ENCODE measurements around the gene RASSF1.

RASSF1 gene

GRCh38 chr3:50302095-50303012 is 38.3 kb downstream of the RASSF1 start:
- H3K27ac ChIP-seq = peak overlapping the region; percentile 80
- H3K9me3 ChIP-seq (ENCODE audit: severe bottlenecking) = peaks cover 3% of the 10 kb centered on the region
- TF ChIP-seq, protein P1, sequence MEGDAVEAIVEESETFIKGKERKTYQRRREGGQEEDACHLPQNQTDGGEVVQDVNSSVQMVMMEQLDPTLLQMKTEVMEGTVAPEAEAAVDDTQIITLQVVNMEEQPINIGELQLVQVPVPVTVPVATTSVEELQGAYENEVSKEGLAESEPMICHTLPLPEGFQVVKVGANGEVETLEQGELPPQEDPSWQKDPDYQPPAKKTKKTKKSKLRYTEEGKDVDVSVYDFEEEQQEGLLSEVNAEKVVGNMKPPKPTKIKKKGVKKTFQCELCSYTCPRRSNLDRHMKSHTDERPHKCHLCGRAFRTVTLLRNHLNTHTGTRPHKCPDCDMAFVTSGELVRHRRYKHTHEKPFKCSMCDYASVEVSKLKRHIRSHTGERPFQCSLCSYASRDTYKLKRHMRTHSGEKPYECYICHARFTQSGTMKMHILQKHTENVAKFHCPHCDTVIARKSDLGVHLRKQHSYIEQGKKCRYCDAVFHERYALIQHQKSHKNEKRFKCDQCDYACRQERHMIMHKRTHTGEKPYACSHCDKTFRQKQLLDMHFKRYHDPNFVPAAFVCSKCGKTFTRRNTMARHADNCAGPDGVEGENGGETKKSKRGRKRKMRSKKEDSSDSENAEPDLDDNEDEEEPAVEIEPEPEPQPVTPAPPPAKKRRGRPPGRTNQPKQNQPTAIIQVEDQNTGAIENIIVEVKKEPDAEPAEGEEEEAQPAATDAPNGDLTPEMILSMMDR (IDR thresholded peaks at IDR 0.05; ENCODE audit: low read depth, low read length) = no peak
- H3K4me3 ChIP-seq (ENCODE audit: low read depth, low read length) = 0 out of 2 replicates have a peak overlapping the region, but pooled peaks have one; percentile 35
- no peak for DNase-seq
- H3K36me3 ChIP-seq = no peaks in the 10 kb centered on the region
- no peaks in the 10 kb centered on the region for H3K27me3 ChIP-seq (ENCODE audit: insufficient read depth, low read depth, severe bottlenecking)

- Histone ChIP-seq H3K27ac (no peak overlapping the region), H3K4me3 (ENCODE audit: low read depth, low read length) (no peak overlapping the region), H3K27me3 (ENCODE audit: insufficient read depth, low read depth, severe bottlenecking) (no peaks in the 10 kb centered on the region)
Measured at GRCh38 chr3:50300681-50301254, 39.9 kb downstream of the RASSF1 start.

GRCh38 chr3:50299929-50300680 is 40.5 kb downstream of the RASSF1 start:
- TF ChIP-seq, protein P1 (IDR thresholded peaks at IDR 0.05; ENCODE audit: low read depth, low read length) = no peak
- Histone ChIP-seq H3K27ac (peak overlapping the region; percentile 73), H3K4me3 (ENCODE audit: low read depth, low read length) (peak overlapping the region; percentile 86), H3K27me3 (ENCODE audit: insufficient read depth, low read depth, severe bottlenecking) (no peaks in the 10 kb centered on the region), H3K9me3 (ENCODE audit: severe bottlenecking) (no peaks in the 10 kb centered on the region), H3K36me3 (no peaks in the 10 kb centered on the region)
- no peak for DNase-seq

More at GRCh38 chr3:50300681-50301254, 39.9 kb downstream of the RASSF1 start:
- Histone ChIP-seq H3K36me3 (no peaks in the 10 kb centered on the region), H3K9me3 (ENCODE audit: severe bottlenecking) (no peaks in the 10 kb centered on the region)
- TF ChIP-seq, protein P1 (IDR thresholded peaks at IDR 0.05; ENCODE audit: low read depth, low read length) = no peak
- no peak for DNase-seq

- peak overlapping the region; percentile 73 for H3K27ac ChIP-seq
- no peaks in the 10 kb centered on the region for H3K27me3 ChIP-seq (ENCODE audit: insufficient read depth, low read depth, severe bottlenecking)
- H3K4me3 ChIP-seq (ENCODE audit: low read depth, low read length) = peak overlapping the region; percentile 86
- H3K9me3 ChIP-seq (ENCODE audit: severe bottlenecking) = no peaks in the 10 kb centered on the region
- TF ChIP-seq, protein P1 (IDR thresholded peaks at IDR 0.05; ENCODE audit: low read depth, low read length) = no peak
- DNase-seq = no peak
- H3K36me3 ChIP-seq = no peaks in the 10 kb centered on the region
Measured at GRCh38 chr3:50299638-50299928, 41.1 kb downstream of the RASSF1 start.

GRCh38 chr3:50298836-50299637 is 41.6 kb downstream of the RASSF1 start, which contains the start of the genes HYAL3 and NAA80:
HYAL3 (minus strand) TSS chr3:50299405; CDS start chr3:50295602, 3,803 bp downstream.
NAA80 (minus strand) TSS chr3:50299405; CDS start chr3:50297463, 1,942 bp downstream.
- peak within 1 kb of the TSS; percentile 73 for H3K27ac ChIP-seq
- TF ChIP-seq, protein P1 (IDR thresholded peaks at IDR 0.05; ENCODE audit: low read depth, low read length) = peak; percentile 37
- peak within 1 kb of the TSS; percentile 86 for H3K4me3 ChIP-seq (ENCODE audit: low read depth, low read length)
- no peaks in the 10 kb centered on the region for H3K9me3 ChIP-seq (ENCODE audit: severe bottlenecking)
- H3K27me3 ChIP-seq (ENCODE audit: insufficient read depth, low read depth, severe bottlenecking) = no peaks in the 10 kb centered on the region
- H3K36me3 ChIP-seq = no peaks in the 10 kb centered on the region
- DNase-seq = peak; percentile 99

Measured in WERI-Rb-1 (cell line).